GM12801 (cell line): ENCODE results near the gene COL28A1.

Experiments used
- TF ChIP-seq, protein P1 (sequence below): IDR thresholded peaks from one replicate; pipeline ENCODE4 v1.5.1; 2011; ENCODE audit warnings: control low read depth; ENCODE audit not compliant: insufficient read length; ENCODE audit errors: extremely low read depth

Gene COL28A1

DNA sequence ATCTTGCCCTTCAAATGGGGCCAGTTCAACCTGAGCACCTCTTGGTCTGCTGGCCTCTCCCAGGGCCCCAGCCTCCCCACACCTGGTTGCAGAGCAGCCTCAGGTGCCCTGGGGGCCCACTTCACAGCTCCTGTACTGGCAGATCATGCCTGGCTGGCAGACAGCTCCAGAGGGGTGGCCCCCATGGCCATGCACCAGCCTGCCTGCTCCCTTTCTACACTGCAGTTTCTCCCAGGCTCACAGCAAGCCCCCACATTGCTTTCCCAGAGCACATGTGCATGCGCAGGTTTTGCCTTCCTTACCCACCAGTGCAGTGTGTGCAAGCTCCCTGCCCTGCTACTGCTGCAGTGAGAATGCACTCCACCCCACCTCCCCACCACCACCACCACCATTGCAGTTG lies 21.2 kb upstream of the COL28A1 start:
- TF ChIP-seq, protein P1, sequence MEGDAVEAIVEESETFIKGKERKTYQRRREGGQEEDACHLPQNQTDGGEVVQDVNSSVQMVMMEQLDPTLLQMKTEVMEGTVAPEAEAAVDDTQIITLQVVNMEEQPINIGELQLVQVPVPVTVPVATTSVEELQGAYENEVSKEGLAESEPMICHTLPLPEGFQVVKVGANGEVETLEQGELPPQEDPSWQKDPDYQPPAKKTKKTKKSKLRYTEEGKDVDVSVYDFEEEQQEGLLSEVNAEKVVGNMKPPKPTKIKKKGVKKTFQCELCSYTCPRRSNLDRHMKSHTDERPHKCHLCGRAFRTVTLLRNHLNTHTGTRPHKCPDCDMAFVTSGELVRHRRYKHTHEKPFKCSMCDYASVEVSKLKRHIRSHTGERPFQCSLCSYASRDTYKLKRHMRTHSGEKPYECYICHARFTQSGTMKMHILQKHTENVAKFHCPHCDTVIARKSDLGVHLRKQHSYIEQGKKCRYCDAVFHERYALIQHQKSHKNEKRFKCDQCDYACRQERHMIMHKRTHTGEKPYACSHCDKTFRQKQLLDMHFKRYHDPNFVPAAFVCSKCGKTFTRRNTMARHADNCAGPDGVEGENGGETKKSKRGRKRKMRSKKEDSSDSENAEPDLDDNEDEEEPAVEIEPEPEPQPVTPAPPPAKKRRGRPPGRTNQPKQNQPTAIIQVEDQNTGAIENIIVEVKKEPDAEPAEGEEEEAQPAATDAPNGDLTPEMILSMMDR, result no peak

GRCh38 chr7:7554649-7555575 lies 19.2 kb upstream of the COL28A1 start:
- TF ChIP-seq, protein P1, result no peak

GRCh38 chr7:7554021-7554432 lies 18.4 kb upstream of the COL28A1 start:
- TF ChIP-seq, protein P1, result no peak

GRCh38 chr7:7553386-7553785 lies 17.7 kb upstream of the COL28A1 start:
- TF ChIP-seq, protein P1, result no peak

GRCh38 chr7:7552199-7552598 lies 16.5 kb upstream of the COL28A1 start:
- TF ChIP-seq, protein P1, result no peak

DNA sequence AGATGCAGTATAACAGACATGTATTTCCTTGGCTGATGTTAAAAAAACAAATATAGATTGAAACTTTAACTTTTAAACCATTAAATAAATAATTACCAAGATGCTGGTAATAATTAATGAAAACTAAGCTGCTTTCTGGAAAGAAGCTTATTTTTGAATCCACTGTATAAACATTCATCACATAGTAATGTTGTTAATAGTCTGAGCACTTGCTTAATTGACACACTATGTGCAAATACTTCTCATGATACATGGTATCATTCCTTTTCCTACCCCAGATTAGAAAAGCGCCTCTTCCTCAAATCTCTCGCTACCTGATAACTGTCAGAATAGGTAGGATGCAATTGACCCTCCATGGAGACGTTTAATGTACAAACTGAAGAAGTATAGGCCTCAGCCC lies 15.0 kb upstream of the COL28A1 start:
- TF ChIP-seq, protein P1, result no peak

DNA sequence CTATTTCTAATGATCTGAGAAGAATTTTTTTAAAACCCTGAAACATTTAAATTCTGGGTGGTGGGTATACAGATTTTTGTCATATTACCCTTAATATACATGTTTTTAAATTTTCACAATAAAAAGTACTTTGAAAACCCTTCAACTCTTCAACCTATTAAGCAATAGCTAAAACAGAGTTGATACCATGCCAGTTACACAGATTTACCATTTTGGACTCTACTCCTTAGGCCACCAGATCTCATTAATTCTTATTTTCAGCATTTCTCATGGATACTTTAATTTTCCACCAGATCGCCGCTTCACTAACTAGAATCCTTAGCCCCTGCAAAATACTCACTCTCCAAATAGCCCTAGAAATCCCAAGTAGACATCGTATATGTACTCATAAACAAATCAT lies 12.7 kb upstream of the COL28A1 start:
- TF ChIP-seq, protein P1, result no peak
